SH-SY5Y (cell line): Measurements from ENCODE around the gene C14orf119.

ENCODE experiments used
- GATA2 ChIP-seq: IDR thresholded peaks from 2 replicates; pipeline ENCODE4 v1.6.1; 2011; ENCODE audit warnings: mild to moderate bottlenecking, low read depth, low read length
- GATA3 ChIP-seq: IDR thresholded peaks from 2 replicates; pipeline ENCODE4 v1.6.1; 2011; ENCODE audit warnings: low read depth, mild to moderate bottlenecking, low read length, moderate library complexity

DNA sequence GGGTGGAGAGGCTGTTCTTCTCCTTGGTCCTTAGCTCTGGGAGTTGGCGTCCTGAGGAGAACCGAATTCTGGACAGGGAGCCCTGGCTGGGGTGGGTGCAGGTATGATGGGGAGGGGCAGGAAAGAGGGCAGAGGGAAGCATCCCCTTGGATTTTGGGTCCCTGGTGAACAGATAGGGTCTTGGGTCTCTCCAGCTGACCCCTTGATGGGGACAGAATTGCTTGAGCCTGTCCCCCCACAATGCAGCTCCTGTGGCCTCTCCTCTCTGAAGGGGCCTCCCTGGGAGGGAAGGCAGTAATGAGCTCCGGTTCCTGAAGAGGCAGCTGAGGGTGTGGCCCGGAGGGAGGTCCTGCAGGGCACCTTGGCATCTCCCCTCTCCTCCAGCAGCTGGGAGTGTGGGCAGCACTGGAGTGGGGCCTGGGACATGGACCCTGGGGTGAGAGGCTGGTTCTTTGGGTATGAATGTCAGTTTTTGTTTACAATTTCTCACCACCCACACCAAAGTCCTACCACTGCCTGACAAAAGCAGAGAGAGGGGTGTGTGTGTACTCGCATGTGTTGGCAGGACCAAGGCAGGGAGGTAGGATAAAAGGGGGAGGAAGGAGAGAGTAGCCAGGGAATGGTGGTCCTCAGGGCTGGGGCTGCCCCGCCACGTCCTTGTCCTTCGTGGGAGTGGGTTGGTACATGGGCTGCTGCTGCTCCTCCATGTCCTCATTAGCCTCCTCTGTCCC, 31.4 kb downstream of the C14orf119 start:
- TF ChIP-seq GATA2 (no peak), GATA3 (no peak)
